ENCODE measurements around the gene LRRC74B. TPM values are rescaled to one million over a fixed set of nuclear protein-coding genes. Genes with fewer than 3 reads are reported as not detected.

LRRC74B gene
- total RNA-seq, 1 donor from 2014 or later: under 0.01 TPM

GRCh38 chr22:21013657-21014201, 32.0 kb upstream of the LRRC74B start:
- FAIRE-seq (no peak), DNase-seq (ENCODE audit: low spot score in 2 of 2) (no peak)

- FAIRE-seq (no peak), DNase-seq (ENCODE audit: low spot score in 2 of 2) (peak; percentile 75 to 94)
Measured at GRCh38 chr22:21014202-21014725, 31.5 kb upstream of the LRRC74B start.

- no peak for FAIRE-seq
- DNase-seq (ENCODE audit: low spot score in 2 of 2): no peak
Measured at GRCh38 chr22:21014726-21015465, 30.9 kb upstream of the LRRC74B start, which contains the start of gene P2RX6. P2RX6 (plus strand) TSS chr22:21015165; CDS start chr22:21015175, 10 bp downstream.

- FAIRE-seq: no peak
- no peak for DNase-seq (ENCODE audit: low spot score in 2 of 2)
Measured at GRCh38 chr22:21015466-21016006, 30.2 kb upstream of the LRRC74B start.

GRCh38 chr22:21016644-21017420, 28.9 kb upstream of the LRRC74B start:
- no peak for FAIRE-seq
- DNase-seq (ENCODE audit: low spot score in 2 of 2): no peak

- no peak for DNase-seq (ENCODE audit: low spot score in 2 of 2)
- FAIRE-seq: no peak
Measured at GRCh38 chr22:21018314-21018713, 27.4 kb upstream of the LRRC74B start.

- no peak for DNase-seq (ENCODE audit: low spot score in 2 of 2)
- no peak for FAIRE-seq
Measured at GRCh38 chr22:21020802-21021429, 24.8 kb upstream of the LRRC74B start.

GRCh38 chr22:21022507-21022906, 23.2 kb upstream of the LRRC74B start:
- FAIRE-seq (no peak), DNase-seq (ENCODE audit: low spot score in 2 of 2) (no peak)

- no peak for FAIRE-seq
- no peak for DNase-seq (ENCODE audit: low spot score in 2 of 2)
Measured at GRCh38 chr22:21022955-21023614, 22.7 kb upstream of the LRRC74B start.

GRCh38 chr22:21025266-21025665, 20.5 kb upstream of the LRRC74B start:
- FAIRE-seq (no peak), DNase-seq (ENCODE audit: low spot score in 2 of 2) (no peak)

GRCh38 chr22:21025763-21026755, 19.7 kb upstream of the LRRC74B start:
- DNase-seq (ENCODE audit: low spot score in 2 of 2) (no peak), FAIRE-seq (no peak)

GRCh38 chr22:21026783-21027692, 18.7 kb upstream of the LRRC74B start:
- DNase-seq (ENCODE audit: low spot score in 2 of 2) (no peak), FAIRE-seq (no peak)

- no peak for FAIRE-seq
- no peak for DNase-seq (ENCODE audit: low spot score in 2 of 2)
Measured at GRCh38 chr22:21028277-21029251, 17.2 kb upstream of the LRRC74B start.

- no peak for FAIRE-seq
- no peak for DNase-seq (ENCODE audit: low spot score in 2 of 2)
Measured at GRCh38 chr22:21029486-21030025, 16.2 kb upstream of the LRRC74B start.

GRCh38 chr22:21030032-21030431, 15.7 kb upstream of the LRRC74B start:
- DNase-seq (ENCODE audit: low spot score in 2 of 2) (no peak), FAIRE-seq (no peak)

All from frontal cortex (tissue), 4 donors.